Occipital lobe (tissue), 2 donors: ENCODE results near the gene SPRR2G. TPM values are rescaled to one million over a fixed set of nuclear protein-coding genes. Genes with fewer than 3 reads are reported as not detected.
"Not testable (repeated sequence)": the region's sequence is repeated elsewhere in the genome, so short reads cannot be mapped to it uniquely, and the experiment has no call there.

Source experiments
- DNase-seq: peaks from one replicate; lab custom pipeline; 2025; lab: John Stamatoyannopoulos, UW
- total RNA-seq: library from RNA; depleted of rRNA; stranded (reverse); fragments of >200 nt; gene quantifications from one replicate; pipeline ENCODE4 v1.2.3, GENCODE V29; 2014

Gene SPRR2G
- total RNA-seq = not detected

DNA sequence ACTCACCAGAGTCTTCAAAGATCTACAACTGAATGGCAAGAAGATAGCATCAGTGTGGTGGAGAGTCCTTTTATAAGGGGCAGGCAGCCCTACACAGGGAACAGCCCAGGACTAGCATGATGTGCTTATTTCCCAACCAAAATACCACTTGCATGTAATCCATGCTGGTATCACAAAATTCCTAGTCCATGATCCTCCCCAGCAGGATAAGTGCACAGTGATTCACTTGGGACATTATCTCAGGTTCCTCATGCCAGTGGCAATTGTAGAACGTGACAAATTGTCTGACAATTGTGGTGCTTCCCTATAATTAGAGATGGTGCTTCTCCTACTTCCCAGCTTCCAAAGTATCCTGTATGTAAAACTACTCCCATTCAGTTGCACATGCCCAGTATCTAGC lies at the start of gene SPRR2G:
TSS of gene SPRR2G (minus strand) at position 45 of the 400 bp plus-strand sequence. CDS start 780 bp downstream, outside the sequence.
- DNase-seq = no peak

DNA sequence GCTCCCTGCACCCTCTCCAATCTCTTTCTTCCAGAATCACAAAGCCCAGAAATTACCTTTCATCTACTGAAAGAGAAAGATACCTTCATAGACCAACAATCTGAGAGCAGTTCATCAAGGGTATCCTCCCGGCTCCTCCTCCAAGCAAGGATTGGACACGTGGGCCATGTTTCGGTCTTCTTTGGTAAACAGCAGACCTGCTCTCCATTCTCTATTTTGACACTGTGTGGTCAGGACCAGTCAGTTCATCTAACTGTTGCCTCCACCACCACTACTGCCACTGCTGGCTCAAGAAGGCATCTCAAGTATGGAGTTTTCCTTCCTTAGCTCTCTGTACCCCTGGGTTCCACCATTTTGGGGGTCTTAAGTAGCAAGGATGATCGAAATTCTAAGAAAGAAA lies 44.5 kb upstream of the SPRR2G start:
- DNase-seq = no peak

DNA sequence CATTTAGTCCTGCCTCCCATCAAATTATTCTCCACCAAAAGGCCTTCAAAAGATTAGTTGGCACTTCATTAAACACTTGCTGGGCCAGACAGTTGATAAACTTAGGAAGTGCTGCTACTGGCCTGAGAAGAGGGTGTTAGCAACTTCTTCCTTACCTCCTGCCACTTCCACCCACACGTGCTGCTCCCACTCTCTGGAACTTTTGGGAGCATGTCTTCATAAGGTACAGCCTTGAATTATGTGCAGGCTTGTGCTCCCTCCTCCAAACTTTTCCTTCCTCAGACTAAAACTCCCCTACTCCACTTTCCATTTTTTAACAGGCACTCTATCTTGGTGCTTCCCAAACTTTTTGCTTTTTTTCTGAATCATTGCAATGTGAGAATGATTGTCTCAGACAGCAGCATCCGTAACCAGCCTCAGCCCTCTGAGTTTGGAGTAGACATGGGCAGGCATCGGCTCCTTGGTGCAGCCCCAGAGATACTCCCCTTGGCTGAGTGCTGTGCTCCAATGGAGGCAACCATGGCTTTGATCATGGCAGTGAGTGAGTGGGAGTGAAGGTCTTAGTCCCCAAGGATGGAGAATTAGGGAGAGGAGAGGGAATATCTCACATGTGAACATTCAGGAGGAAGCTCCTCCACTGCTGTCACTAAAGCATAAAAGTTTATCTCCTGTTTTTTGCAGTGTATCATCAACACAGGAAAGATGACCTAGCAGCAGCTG lies 43.8 kb upstream of the SPRR2G start:
- no peak for DNase-seq

DNA sequence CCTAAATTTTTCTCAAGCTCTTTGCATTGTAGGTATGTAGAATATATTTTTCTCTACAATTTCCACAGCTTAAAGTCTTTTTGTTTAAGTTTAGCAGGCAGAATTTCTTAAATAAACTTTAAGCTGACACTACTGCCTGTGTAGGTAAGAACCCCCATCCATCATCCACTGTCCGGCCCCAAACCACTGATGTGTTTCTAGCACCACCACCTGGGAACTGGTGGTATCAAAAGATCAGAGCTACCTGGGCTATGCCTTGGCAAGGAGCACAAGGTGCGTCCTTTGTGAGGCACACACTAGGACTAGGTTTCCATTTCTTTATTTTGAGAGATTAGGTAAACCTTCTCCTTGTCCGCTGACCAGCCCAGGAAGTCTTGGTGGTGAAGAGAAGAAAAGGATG lies 42.0 kb upstream of the SPRR2G start:
- no peak for DNase-seq

DNA sequence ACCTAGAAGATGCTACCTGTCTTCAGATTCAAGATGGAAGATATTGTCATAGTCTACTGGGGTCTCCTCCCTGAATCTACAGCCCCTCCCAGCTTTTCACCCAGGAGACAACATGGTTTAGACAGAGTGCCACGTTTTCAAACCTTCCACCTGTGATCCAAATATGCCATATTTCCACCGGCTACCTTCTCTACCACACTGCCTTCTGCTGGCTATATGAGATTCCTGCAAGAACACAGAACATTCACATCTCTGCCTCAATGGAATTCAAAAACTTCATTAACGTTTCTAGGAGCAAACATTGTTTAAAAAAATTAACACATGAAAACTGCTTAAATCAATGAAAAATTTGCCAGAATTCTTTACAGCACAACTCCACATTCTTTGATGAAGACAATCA lies 39.7 kb upstream of the SPRR2G start:
- DNase-seq = no peak

DNA sequence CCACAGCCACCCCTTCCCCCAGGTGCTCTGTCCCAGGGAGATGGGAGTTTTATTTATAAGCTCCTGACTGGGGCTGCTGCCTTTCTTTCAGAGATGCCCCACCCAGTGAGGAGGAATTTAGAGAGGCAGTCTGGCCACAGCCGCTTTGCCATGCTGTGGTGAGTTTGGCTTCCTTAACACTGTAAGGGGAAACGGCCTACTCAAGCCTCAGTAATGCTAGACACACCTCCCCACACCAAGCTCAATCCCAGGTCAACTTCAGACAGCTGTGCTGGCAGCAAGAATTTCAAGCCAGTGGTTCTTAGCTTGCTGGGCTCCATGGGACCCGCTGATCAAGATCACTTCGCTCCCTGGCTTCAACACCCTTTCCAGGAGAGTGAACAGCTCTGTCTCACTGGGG lies 37.6 kb upstream of the SPRR2G start:
- DNase-seq = not testable (repeated sequence)

DNA sequence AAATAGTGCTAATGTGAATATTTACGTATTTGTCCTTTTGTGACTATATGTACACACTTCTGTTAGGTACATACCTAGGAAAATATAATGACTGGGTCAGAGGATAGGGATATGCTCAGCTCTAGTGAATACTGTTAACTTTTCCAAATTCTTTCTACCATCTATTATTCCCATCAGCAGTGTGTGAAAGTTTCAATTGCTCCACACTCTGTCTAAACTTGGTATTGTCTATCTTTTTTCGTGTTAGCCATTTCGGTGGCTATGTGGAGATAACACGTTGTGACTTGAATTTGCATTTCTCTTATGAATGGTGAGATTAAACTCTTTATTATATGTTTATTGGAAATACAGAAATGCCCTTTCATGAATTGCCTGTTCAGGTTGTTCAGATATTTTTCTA lies 29.9 kb upstream of the SPRR2G start:
- DNase-seq = no peak

DNA sequence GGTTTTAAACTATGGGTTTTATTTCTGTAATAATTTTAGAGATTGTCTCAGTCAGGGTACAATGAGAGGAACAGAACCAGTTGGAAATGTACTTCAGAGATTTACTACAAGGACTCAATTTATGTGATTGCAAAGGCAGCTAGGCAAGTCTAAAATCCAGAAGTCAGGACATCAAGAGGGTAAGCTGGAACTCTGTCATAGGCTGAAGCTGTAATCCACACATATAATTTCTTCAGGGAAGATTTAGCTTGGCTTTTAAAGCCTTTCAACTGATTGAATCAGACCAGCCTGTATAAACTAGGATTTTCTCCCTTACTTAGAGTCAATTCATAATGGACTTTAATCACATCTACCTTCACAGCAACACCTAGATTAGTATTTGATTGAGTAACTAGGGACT lies 28.2 kb upstream of the SPRR2G start:
- DNase-seq = no peak

DNA sequence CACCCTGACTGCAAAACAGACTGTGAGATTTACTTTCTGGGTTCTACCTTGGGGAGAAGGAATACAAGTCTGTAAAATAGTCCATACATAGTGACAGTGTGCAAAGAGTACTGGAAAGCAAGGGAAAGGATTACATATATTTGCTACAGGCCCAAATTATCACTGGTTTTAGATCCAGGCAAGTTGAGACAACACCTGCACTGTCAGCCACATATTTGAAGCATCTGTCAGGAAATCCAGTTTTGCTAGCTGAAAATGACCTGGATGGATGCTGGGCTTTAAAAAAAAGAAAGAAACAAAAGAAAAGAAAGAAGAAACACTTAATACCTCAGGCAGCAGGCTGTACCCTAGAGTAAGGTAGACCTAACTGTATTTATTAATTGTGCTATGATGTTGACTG lies 23.9 kb upstream of the SPRR2G start:
- no peak for DNase-seq

DNA sequence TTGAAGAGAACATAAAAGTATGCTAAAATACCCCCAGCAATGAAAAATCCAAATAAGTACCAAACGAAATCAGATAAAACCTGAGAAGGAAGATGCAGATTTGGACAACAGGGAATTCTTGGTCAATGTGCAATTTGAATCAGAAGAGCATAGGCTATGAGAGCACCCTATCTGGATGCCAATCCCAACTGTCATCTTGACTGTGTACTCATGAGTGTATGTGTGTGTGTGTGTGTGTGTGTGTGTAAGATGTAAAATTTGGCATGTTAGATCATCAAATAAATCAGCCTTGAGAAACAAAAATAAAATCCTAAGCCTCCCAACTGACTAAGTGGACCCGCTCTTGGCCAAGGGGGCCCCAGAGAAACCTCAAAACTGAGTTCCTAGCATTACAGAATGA lies 18.0 kb upstream of the SPRR2G start:
- DNase-seq = no peak

DNA sequence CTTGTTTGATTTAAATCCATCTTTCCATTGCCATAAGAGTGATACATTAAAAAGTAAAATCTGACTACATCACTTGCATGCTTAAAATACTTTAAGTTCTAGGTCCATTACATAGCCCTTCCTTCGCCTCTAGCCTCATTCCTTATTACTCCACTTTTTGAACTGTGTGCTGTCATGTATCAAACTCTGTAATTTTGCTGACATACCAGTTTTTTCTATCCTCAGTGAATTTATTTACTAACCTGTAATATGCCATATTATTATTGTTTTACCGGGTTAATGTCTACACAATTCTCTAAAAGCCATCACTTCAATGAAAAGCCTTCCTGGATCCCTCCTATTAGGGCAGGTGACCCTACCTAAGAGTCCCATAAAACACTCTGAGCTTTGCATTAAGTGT lies 4.9 kb upstream of the SPRR2G start:
- no peak for DNase-seq

DNA sequence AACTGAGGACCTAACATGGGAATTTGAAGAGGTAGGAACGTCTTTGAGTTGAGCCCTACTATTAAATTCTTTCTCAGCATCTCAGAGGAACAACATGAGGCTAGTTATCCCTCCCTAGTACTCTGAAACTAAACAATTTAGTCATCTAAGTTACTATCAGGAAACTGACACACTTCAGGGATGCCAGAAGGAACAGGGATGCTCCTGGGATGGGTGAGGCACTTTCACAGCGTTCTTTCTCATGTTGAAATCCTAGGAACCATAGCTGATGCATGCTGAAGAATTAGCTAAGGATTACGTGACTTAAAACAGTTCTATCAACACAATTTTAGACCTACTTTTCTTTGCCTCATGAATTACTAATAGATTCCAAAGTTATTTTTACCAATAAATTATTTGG lies 1.8 kb upstream of the SPRR2G start:
- no peak for DNase-seq

DNA sequence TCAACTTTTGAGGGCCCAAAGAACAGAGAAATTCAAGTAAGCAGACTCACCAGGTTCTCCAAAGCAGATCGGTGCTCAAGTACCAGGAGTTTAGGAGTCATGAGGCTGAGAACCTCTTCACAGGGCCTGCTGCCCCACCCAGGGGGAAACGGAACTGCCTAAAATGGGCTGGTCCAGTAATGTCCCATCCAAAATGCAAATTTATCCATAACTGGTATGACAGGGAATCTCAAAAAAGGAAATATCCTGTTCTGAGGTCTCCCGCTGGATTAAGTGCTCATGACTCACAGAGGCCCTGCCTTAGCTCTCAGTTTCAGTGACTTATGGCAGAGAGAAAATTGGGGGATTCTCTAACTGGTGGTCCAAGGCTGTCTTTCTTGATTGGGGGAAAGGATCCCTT lies 9.3 kb downstream of the SPRR2G start:
- DNase-seq = no peak

DNA sequence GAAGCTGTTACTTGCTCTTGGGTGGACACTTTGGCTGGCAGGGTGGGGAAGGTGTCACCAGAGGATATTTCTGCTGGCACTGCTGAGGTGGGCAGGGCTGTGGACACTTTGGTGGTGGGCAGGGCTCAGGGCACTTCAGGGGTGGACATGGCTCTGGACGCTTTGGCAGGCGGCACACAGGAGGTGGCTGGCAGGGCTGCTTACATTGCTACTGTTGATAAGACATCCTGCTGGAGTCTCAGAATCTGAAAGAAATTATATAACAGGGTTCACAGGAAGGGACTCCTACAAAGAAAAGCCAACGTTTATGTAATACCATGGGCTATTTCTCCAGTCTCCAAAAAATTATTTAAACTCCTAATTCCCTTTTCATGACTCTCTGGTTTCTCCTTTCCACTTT lies 10.2 kb downstream of the SPRR2G start:
- no peak for DNase-seq

DNA sequence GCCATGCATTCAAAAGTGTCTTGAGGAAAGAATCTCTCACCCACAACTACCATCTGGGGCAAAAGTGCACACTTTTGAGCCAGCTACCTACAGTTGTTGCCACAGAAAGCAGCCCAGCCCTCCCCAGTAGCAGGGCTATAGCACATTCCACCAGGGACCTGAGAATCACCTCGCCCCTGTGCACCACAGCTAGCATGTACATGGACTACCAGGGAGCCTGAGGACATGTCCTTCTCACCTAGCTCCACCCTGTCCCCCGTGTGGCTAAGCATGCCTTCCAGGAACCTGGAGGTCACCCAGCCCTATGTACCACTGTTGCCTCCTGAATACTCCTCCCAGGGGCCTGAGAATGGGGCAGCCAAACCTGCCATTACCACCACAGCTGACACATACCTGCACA lies 16.9 kb downstream of the SPRR2G start:
- no peak for DNase-seq

DNA sequence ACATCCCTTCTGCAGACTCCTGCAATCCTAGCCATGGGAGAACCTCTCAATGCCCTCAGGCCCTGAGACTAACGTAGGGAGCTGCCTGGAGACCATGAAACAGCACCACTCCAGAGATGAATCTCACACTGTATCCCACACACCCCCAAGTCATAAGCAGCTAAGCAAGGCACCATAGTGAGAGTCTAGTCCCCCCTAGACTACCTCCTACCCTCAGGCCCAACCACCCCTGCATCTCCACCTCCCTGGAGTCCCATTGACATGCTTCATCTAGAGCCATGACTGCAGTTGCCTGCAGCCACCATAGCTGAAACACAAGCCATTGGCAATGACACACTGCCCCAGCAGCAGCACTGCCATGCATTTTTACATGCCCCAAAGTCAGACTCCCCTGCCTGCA lies 17.4 kb downstream of the SPRR2G start:
- no peak for DNase-seq

DNA sequence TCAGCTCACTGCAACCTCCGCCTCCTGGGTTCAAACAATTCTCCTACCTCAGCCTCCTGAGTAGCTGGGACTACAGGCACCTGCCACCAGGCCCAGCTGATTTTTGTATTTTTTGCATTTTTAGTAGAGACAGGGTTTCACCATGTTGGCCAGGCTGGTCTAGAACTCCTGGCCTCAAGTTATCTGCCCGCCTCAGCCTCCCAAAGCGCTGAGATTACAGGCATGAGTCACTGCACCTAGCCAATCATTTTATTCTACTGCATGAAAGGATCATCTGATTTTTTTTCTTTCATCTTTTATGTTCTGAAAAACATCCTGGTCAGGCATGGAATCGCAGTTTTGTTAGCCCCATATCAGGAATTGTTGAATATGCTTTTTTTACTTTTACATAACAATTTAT lies 22.0 kb downstream of the SPRR2G start:
- DNase-seq = not testable (repeated sequence)

DNA sequence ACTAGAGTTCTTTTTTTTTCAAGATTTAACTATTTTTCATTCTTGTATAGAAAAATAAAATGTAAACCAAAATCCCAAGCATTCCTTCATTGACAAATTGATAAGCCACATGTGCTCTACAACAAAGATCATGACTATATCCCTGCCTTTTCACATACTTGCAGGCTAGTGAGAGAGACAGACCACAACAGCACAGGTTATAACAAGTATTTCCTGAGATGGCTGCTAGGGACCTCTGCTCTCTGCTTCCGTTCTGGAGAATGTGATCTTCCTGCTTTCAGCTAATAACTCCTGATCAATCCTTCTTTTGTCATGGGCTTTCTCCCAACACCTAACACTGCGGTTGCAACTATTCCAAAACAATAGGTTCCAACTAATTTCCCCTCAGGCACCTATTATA lies 23.4 kb downstream of the SPRR2G start:
- DNase-seq = no peak

DNA sequence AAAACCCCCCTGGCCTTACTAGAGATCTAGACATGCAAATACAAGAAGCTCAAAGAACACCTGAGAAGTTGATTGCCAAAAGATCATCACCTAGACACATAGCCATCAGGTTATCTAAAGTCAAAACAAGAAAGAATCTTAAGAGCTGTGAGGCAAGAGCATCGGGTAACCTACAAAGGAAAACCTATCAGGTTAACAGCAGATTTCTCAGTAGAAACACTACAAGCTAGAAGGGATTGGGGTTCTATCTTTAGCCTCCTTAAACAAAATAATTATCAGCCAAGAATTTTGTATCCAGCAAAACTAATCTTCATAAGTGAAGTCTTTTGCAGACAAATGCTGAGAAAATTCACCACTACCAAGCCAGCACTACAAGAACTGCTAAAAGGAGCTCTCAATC lies 25.2 kb downstream of the SPRR2G start:
- no peak for DNase-seq

DNA sequence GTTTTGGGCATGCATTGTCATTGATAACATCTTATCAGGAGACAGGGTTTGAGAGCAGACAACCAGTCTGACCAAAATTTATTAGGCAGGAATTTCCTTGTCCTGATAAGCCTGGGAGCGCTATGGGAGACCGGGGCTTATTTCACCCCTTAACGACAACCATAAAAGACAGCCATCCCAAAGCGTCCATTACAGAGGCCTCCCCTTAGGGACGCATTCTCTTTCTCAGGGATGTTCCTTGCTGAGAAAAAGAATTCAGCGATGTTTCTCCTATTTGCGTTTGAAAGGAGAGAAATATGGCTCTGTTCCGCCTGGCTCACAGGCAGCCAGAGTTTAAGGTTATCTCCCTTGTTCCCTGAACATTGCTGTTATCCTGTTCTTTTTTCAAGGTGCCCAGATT lies 26.9 kb downstream of the SPRR2G start:
- not testable (repeated sequence) for DNase-seq

DNA sequence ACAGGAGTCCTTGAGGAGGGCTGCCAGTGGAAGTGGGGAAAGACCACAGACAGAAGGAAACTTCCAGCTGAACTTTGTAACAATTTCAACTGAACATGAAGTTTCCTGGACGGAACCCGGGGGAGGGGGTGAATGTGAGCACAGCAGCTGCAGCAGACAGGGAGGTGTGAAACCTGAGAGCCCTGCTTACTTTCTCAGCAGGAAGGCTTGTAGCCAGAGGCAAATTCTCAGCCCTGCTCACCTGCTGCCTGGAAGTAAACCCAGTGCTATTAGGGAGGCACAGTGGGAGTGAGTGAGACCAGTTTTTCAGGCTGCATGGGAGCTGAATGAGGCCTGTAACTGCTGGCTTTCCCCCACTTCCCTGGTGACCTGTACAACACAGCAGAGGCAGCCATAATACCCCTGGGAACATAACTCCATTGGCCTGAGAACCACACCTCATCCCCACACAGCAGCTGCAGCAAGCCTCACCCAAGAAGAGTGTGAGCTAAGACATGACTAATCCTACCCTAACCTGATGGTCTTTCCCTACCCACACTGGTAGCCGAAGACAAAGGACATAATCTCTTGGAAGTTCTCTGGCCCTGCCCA lies 27.8 kb downstream of the SPRR2G start:
- no peak for DNase-seq

DNA sequence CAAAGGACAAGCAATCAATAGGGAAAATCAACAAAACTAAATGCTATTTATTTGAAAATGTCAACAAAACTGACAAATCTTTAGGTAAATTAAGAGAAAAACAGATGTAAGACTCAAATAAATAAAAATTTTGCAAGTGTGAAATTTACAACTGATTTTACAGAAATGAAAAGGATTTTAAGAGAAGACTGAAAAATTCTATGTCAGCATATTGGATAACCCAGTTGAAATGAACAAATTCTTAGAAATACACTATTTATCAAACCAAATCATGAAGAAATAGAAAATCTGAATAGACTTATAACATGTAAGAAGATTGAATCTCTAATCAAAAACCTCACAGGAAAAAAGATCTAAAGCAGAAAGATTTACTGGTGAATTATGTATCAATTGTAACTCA lies 29.7 kb downstream of the SPRR2G start:
- no peak for DNase-seq

DNA sequence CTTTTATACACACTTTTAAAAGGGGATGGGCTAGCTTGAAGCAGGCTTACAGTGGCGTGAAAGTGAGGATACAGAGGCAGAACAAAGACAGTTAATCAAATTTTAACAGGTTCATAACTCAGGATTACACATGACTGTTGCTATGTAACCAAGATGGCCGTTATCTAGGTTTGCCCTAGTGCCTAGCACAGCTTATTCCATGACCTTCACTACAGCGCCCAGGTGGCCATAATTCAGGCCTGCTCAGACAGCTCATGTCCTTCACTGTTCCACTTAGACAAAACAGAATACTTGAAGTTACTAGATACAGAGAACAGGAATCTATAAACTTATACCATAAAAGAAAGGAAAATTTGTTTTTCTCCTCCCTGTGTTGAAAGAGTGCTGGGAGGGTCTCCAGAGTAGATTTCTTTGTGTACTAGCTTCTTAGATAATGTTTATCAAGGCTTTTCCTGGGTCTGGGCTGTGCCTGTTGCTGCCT lies 31.2 kb downstream of the SPRR2G start:
- no peak for DNase-seq
